ENCODE data around the gene TPI1.

The TPI1 gene

DNA sequence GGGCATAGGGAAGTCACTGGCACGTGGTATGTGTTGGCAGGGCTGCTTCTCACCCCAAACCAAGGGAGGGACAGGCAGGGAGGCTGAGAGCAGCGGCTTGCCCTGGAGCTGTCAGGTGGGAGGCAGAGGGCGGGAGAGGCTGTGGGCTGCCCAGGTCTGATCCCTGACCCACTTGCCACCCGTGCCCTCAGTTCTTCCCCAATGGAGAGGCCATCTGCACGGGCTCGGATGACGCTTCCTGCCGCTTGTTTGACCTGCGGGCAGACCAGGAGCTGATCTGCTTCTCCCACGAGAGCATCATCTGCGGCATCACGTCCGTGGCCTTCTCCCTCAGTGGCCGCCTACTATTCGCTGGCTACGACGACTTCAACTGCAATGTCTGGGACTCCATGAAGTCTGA, 21.9 kb upstream of the TPI1 start:
- Histone ChIP-seq H3K4me2 (ENCODE audit: low read length) (no peak overlapping the region), H3K79me2 (peaks cover 2% of the 10 kb centered on the region), H3K4me3 (ENCODE audit: low read depth, low read length) (no peak overlapping the region), H3K9ac (no peak overlapping the region), H3K9me3 (ENCODE audit: control insufficient read depth, low read length) (no peaks in the 10 kb centered on the region), H3K27ac (no peak overlapping the region), H3K36me3 (ENCODE audit: control insufficient read depth, insufficient read depth, low read length) (no peaks in the 10 kb centered on the region), H2AFZ (no peak overlapping the region), H3K27me3 (ENCODE audit: control insufficient read depth, insufficient read depth, low read length) (no peaks in the 10 kb centered on the region), H3K4me1 (no peaks in the 10 kb centered on the region)
- TF ChIP-seq, protein P1, sequence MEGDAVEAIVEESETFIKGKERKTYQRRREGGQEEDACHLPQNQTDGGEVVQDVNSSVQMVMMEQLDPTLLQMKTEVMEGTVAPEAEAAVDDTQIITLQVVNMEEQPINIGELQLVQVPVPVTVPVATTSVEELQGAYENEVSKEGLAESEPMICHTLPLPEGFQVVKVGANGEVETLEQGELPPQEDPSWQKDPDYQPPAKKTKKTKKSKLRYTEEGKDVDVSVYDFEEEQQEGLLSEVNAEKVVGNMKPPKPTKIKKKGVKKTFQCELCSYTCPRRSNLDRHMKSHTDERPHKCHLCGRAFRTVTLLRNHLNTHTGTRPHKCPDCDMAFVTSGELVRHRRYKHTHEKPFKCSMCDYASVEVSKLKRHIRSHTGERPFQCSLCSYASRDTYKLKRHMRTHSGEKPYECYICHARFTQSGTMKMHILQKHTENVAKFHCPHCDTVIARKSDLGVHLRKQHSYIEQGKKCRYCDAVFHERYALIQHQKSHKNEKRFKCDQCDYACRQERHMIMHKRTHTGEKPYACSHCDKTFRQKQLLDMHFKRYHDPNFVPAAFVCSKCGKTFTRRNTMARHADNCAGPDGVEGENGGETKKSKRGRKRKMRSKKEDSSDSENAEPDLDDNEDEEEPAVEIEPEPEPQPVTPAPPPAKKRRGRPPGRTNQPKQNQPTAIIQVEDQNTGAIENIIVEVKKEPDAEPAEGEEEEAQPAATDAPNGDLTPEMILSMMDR (IDR thresholded peaks at IDR 0.05), result no peak

DNA sequence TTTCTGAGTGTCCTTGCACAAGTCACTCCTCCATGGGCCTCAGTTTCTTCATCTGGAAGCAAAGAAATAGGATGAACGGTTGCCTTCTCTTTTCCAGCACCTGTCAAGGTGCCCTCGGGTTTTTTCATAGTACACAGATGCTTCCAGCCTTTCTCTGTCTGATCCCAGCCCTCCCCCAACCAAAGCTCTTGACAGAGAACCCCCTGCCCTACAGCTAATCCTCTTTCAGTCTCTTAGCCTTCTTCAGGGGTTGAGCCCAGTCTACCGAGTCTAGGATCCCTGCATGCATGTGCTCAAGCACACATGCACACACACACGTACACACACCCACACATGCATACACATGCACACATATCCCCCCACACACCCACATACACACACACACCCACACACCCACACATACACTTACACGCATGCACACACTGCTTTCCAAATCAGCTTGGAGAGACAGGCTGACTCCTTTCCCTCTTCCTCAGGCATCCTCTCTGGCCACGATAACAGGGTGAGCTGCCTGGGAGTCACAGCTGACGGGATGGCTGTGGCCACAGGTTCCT, 20.9 kb upstream of the TPI1 start:
- H2AFZ ChIP-seq, result no peak overlapping the region
- TF ChIP-seq, protein P1 (IDR thresholded peaks at IDR 0.05), result no peak
- H3K9me3 ChIP-seq (ENCODE audit: control insufficient read depth, low read length), result no peaks in the 10 kb centered on the region
- peaks cover 5% of the 10 kb centered on the region for H3K4me1 ChIP-seq
- H3K27me3 ChIP-seq (ENCODE audit: control insufficient read depth, insufficient read depth, low read length), result no peaks in the 10 kb centered on the region
- H3K79me2 ChIP-seq, result peaks cover 2% of the 10 kb centered on the region
- H3K27ac ChIP-seq, result no peak overlapping the region
- H3K4me3 ChIP-seq (ENCODE audit: low read depth, low read length), result no peak overlapping the region
- no peak overlapping the region for H3K4me2 ChIP-seq (ENCODE audit: low read length)
- H3K36me3 ChIP-seq (ENCODE audit: control insufficient read depth, insufficient read depth, low read length), result no peaks in the 10 kb centered on the region
- H3K9ac ChIP-seq, result no peak overlapping the region

DNA sequence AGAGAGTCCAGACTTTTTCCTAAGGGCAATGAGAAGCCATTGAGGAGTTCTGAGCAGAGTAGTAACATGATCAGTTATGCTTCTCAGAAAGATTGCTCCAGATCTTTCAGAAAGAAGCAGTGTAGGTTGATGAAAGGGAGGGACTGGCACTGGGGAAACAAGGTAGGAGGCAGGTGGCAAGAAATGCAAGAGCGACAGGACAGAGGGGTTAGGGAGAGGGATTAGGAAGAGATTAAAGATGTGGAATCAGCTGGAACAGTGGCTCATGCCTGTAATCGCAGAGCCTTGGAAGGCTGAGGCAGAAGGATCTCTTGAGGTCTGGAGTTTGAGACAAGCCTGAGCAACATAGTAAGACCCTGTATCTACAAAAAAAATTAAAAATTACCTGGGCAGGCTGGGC, 19.7 kb upstream of the TPI1 start:
- TF ChIP-seq, protein P1 (IDR thresholded peaks at IDR 0.05), result no peak
- Histone ChIP-seq H3K4me1 (peaks cover 6% of the 10 kb centered on the region), H3K79me2 (peaks cover 2% of the 10 kb centered on the region), H3K36me3 (ENCODE audit: control insufficient read depth, insufficient read depth, low read length) (no peaks in the 10 kb centered on the region), H3K27ac (no peak overlapping the region), H3K9me3 (ENCODE audit: control insufficient read depth, low read length) (no peaks in the 10 kb centered on the region), H3K4me3 (ENCODE audit: low read depth, low read length) (no peak overlapping the region), H2AFZ (no peak overlapping the region), H3K4me2 (ENCODE audit: low read length) (no peak overlapping the region), H3K27me3 (ENCODE audit: control insufficient read depth, insufficient read depth, low read length) (no peaks in the 10 kb centered on the region), H3K9ac (no peak overlapping the region)

DNA sequence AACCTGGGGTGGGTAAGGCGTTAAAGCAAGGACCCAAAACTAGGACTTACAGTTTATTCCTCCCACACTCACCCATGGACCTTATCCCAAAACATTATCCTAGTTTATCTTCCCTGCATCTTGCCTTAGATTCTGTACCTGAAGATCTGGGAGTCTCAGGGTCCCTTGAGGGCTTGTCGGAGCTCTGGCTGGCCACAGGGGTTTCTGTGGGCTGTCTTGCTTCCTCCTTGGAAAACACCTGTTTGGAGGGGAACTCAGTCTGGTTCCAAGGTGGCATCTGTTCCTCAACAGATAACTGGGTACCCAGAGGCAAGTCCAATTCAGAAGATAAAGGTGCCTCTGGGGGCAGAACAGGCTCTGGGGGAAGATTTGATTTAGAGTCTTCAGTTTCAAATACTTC, 17.9 kb upstream of the TPI1 start:
- no peak overlapping the region for H3K27ac ChIP-seq
- H3K36me3 ChIP-seq (ENCODE audit: control insufficient read depth, insufficient read depth, low read length), result no peaks in the 10 kb centered on the region
- no peaks in the 10 kb centered on the region for H3K9me3 ChIP-seq (ENCODE audit: control insufficient read depth, low read length)
- H3K9ac ChIP-seq, result no peak overlapping the region
- no peak overlapping the region for H2AFZ ChIP-seq
- TF ChIP-seq, protein P1 (IDR thresholded peaks at IDR 0.05), result no peak
- H3K79me2 ChIP-seq, result peaks cover 11% of the 10 kb centered on the region
- H3K27me3 ChIP-seq (ENCODE audit: control insufficient read depth, insufficient read depth, low read length), result no peaks in the 10 kb centered on the region
- no peak overlapping the region for H3K4me2 ChIP-seq (ENCODE audit: low read length)
- peaks cover 17% of the 10 kb centered on the region for H3K4me1 ChIP-seq
- no peak overlapping the region for H3K4me3 ChIP-seq (ENCODE audit: low read depth, low read length)

DNA sequence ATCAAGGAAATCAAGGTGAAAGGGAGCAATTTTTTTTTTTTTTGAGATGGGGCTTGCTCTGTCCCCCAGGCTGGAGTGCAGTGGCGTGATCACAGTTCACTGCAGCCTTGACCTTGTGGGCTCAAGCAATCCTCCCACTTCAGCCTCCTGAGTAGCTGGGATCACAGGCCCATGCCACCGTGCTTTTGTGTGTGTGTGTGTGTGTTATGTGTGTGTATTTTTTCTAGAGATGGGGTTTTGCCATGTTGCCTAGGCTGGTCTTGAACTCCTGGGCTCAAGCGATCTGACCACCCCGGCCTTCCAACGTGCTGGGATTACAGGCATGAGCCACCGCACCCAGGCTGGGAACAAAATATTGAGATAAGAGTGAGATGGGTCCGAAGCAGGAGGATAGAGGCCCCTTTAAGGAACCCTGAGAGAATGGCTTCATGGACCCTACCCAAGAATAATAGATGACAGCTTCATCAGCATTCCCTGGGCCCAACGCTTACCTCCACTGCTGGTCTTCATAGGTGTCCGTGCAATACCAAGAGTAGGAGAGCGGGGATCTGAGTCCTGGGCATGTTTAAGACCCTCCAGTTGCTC, 17.3 kb upstream of the TPI1 start:
- H3K36me3 ChIP-seq (ENCODE audit: control insufficient read depth, insufficient read depth, low read length), result no peaks in the 10 kb centered on the region
- H3K79me2 ChIP-seq, result peaks cover 16% of the 10 kb centered on the region
- peaks cover 17% of the 10 kb centered on the region for H3K4me1 ChIP-seq
- no peak overlapping the region for H3K4me2 ChIP-seq (ENCODE audit: low read length)
- no peak overlapping the region for H2AFZ ChIP-seq
- H3K9me3 ChIP-seq (ENCODE audit: control insufficient read depth, low read length), result no peaks in the 10 kb centered on the region
- H3K27ac ChIP-seq, result no peak overlapping the region
- H3K9ac ChIP-seq, result no peak overlapping the region
- no peak overlapping the region for H3K4me3 ChIP-seq (ENCODE audit: low read depth, low read length)
- no peaks in the 10 kb centered on the region for H3K27me3 ChIP-seq (ENCODE audit: control insufficient read depth, insufficient read depth, low read length)
- TF ChIP-seq, protein P1 (IDR thresholded peaks at IDR 0.05), result no peak

Measured in parathyroid adenoma (tissue), 2 donors.